GM18861 (cell line): ENCODE measurements around the gene FAM171A1.
"Not testable (repeated sequence)": the region's sequence is repeated elsewhere in the genome, so short reads cannot be mapped to it uniquely, and the experiment has no call there.

Experiments used
- ATAC-seq: cut with Tn5 transposase; IDR thresholded peaks from one replicate; pipeline ENCODE4 v1.9.1; 2021; ENCODE audit not compliant: unreplicated experiment

Gene FAM171A1

DNA sequence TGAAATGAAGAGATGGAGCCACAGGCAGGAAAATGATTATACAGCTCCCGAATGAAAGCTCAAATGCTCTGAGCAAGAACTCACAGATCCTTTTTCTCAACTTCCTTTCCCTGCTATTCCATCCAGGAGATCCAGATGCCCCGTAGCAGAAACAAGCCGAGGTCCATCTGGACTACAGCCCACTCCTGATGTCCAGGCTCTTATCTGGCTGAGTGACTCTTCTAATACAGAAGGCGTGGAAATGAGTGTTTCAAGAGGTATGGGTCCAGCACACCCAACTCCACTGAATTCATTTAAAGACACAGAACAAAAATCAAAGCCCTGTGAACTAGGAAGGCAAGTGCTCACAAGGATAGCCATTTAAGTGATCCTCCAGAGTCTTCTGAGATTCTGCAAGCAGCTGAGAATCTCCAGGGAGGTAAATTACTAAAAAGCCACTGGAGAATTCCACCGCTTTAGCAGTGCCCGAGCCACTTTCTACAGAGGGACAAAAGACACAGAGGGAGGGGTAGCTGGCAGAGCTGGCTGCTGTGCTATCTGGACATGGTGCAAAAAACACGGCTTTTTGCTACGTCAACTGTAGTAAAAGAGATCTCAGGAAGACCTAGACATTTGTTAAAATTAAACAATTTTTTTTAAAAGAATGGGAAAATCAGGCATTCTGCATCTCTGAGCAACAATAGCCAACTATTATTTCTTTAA, 24.5 kb downstream of the FAM171A1 start:
- ATAC-seq, result no peak

GRCh38 chr10:15345450-15345849, 25.6 kb downstream of the FAM171A1 start:
- no peak for ATAC-seq

GRCh38 chr10:15344876-15345285, 26.2 kb downstream of the FAM171A1 start:
- no peak for ATAC-seq

DNA sequence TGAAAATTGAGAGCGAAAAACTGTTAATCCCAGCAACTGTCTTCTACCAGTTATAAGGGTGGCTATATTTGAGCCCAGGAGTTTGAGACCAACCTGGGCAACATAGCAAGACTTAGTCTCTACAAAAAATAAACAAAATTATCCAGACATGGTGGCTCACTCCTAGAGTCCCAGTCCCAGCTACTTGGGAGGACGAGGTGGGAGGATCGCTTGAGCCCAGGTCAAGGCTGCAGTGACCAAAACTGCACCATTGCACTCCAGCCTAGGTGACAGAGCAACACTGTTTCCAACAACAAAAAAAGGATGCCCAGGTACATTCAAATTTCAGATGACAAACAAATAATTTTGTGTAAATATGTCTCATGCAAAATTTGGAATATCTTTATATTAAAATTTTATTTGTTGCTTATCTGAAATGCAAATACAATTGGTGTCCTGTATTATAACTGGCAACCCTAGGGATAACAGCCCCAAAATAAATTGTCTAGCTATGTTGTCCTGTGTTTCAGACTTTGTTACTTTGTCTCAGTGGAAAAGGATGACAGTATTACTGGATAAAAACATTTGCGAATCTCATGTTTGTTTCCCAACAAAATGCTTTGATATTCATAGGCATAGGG, 26.7 kb downstream of the FAM171A1 start:
- ATAC-seq, result no peak

GRCh38 chr10:15342970-15343369, 28.1 kb downstream of the FAM171A1 start:
- no peak for ATAC-seq

GRCh38 chr10:15341502-15342128, 29.5 kb downstream of the FAM171A1 start:
- no peak for ATAC-seq

DNA sequence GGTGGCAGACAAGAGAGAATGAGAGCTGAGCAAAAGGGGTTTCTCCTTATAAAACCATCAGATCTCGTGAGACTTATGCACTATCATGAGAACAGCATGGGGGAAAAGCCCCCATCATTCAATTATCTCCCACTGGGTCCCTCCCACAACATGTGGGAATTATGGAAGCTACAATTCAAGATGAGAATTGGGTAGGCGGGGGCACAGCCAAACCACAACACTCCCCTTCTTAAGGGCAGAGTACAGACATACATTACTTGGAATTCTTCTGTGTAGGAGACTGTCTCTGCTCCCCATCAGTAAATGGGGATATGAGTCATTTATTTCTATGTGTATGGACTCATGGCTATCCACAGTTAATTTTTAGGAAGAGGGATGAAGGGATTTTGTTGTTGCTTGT, 31.2 kb downstream of the FAM171A1 start:
- ATAC-seq, result no peak

GRCh38 chr10:15337441-15337923, 33.6 kb downstream of the FAM171A1 start:
- not testable (repeated sequence) for ATAC-seq

GRCh38 chr10:15336211-15336610, 34.9 kb downstream of the FAM171A1 start:
- no peak for ATAC-seq

GRCh38 chr10:15335508-15335907, 35.6 kb downstream of the FAM171A1 start:
- no peak for ATAC-seq

- no peak for ATAC-seq
These were observed 36.3 kb downstream of the FAM171A1 start for GRCh38 chr10:15334650-15335323.

DNA sequence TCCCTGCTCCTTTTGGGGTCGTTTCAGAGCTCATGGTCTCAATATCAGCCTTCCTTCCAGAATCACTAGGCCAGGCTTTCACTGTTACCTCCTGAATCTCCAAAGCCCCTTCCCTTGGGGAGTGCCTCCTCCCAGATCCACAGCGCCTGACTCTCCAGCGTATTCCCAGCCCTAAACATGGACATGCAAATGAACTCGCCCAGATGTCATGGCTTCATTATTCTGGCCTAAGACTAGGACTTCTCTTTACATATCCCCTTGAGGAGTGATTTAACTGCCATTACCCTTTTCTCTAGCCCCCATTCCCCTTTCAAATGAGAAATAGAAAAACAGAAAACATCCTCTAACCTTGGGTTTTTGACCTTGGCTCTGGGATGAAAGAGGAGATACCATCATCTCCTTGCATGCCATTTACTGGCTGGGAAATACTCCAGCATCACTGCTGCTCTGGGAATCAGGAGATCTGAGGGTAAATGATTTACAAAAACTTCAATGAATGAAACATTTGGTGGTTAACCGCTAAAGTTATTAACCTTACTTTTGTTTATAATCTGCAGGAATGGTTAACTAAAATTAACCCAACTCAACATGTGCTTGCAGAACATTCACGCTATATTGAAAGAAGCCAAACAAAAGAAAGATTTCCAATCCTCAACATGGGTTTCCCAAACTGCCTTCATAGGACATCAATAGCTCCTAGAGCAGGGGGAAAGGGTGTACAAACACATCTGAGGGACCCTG, 37.0 kb downstream of the FAM171A1 start:
- no peak for ATAC-seq

GRCh38 chr10:15333181-15333580, 37.9 kb downstream of the FAM171A1 start:
- ATAC-seq, result not testable (repeated sequence)

DNA sequence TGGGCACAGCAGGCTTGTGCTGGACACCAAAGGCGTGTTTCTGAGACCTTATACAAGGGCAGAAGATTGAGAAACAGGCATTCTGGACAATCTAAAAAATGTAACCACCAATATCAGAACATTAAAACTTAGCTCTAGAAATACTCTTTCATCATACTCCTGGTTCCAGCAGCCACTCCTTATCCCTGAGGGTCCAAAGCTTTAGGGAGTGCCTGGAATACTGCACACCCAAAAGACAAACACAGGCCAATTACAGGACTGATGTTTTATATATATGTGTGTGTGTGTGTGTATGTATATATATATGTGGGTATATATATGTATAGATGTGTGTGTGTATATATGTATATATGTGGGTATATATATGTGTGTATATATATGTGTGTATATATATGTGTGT, 39.6 kb downstream of the FAM171A1 start:
- ATAC-seq, result no peak

- no peak for ATAC-seq
These were observed 41.7 kb downstream of the FAM171A1 start for GRCh38 chr10:15329437-15329836.

DNA sequence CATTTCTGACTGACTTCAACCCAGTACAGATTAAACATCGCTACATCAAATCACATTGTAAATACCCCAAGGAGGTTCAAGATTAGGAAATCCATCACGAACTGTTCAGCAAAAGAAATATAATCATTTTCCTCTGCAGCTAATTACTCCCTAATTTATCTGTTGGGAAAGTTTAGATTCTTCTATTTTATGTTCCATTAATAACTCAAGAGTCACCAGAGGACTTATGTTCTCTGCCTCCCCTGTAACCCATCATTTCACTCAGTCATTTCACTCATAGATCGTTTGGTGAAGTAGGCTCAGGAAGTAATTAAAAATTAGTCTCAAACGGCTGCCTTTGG, 45.2 kb downstream of the FAM171A1 start:
- ATAC-seq, result no peak

- ATAC-seq, result no peak
These were observed 45.7 kb downstream of the FAM171A1 start for GRCh38 chr10:15325243-15325943.

- no peak for ATAC-seq
These were observed 46.5 kb downstream of the FAM171A1 start for GRCh38 chr10:15324611-15325010.

DNA sequence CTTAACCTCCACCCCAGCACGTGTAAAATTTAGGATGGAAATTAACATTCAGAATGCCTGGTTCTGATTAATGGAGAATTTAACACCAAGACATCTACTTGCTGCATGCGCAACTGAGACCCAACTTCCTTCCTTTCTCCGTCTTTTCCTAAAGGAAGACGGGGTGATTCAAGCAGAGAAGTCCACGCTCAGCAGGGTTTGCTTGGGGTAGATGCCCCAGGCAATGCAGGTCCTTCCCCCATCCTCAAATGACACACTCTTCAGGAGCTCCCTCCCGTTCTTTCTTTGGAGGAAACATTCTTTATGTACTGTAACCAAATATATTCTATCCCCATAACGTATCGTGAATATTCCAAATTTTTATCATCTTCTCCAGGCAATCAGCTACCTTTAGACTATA, 47.0 kb downstream of the FAM171A1 start:
- ATAC-seq, result no peak

- ATAC-seq, result no peak
These were observed 48.7 kb downstream of the FAM171A1 start for GRCh38 chr10:15322356-15322755.
